Kidney epithelial cell (primary cell): Measurements from ENCODE around the gene SLC7A5. TPM values are rescaled to one million over a fixed set of nuclear protein-coding genes. Genes with fewer than 3 reads are reported as not detected.
A peak's percentile ranks its signal among the peaks of the same experiment; 100 is the strongest.
"Not testable (repeated sequence)": the region's sequence is repeated elsewhere in the genome, so short reads cannot be mapped to it uniquely, and the experiment has no call there.

Source experiments
- DNase-seq: peaks from one replicate; pipeline ENCODE4 v3.0.0-alpha.2; 2010; ENCODE audit warnings: low read depth
- H3K27me3 ChIP-seq: 2 replicates; pipeline ENCODE4 v1.6.0; 2011; ENCODE audit warnings: low read length; ENCODE audit not compliant: control insufficient read depth, insufficient read depth
- H3K36me3 ChIP-seq: 2 replicates; pipeline ENCODE4 v1.5.1; 2011; ENCODE audit warnings: low read length; ENCODE audit not compliant: control insufficient read depth, insufficient read depth
- H3K4me3 ChIP-seq: 2 replicates; pipeline ENCODE4 v1.5.1; 2011; ENCODE audit warnings: low read depth, mild to moderate bottlenecking, control low read depth, low read length
- total RNA-seq: library from RNA; depleted of rRNA; stranded (reverse); fragments of >200 nt; gene quantifications from 2 replicates; pipeline ENCODE4 v1.2.3, GENCODE V29; 2015
- TF ChIP-seq, protein P1 (sequence below): IDR thresholded peaks from 2 replicates; pipeline ENCODE4 v1.5.1; 2011; ENCODE audit warnings: mild to moderate bottlenecking, moderate library complexity, low read length, control low read depth, inconsistent platforms; ENCODE audit not compliant: insufficient read depth, poor library complexity, severe bottlenecking

The SLC7A5 gene
- total RNA-seq, 1 donor from 2014 or later, result 308 TPM

DNA sequence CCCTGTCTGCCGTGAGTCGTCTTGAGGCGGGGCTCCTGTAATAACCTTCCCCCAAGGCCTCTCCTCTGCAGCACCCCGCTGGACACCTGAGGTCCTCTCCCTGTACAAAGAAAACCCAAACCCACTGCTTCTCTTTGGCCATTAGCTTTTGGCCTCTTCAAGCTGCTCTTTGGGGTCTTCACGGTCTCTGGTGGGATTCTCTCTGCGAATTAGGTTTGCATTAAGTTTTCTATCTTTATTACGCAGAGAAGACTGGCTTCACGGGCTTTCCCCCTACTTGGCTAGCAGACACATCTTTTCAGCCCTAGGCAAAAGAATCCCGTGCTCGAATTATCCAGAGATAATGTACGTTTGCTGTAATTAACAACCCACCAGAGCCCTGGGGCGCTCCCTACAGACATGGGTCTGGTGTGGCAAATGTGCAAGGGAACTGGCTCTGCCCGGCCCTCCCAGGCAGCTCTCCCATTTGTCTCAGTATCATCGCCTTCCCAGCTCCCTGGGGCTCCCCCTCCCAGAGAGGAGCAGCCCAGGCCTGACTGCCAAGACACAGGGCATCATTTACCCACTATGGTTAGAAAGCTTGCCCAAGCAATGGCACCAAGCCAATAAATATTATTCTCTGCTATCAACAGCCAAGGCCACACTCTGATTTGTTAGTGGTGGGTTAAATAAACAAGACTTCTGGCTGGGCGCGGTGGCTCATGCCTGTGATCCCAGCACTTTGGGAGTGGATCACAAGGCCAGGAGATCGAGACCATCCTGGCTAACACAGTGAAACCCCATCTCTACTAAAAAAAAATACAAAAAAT lies 78.8 kb downstream of the SLC7A5 start:
- no peak for DNase-seq
- Histone ChIP-seq H3K4me3 (no peak overlapping the region), H3K36me3 (no peaks in the 10 kb centered on the region), H3K27me3 (no peaks in the 10 kb centered on the region)
- TF ChIP-seq, protein P1, sequence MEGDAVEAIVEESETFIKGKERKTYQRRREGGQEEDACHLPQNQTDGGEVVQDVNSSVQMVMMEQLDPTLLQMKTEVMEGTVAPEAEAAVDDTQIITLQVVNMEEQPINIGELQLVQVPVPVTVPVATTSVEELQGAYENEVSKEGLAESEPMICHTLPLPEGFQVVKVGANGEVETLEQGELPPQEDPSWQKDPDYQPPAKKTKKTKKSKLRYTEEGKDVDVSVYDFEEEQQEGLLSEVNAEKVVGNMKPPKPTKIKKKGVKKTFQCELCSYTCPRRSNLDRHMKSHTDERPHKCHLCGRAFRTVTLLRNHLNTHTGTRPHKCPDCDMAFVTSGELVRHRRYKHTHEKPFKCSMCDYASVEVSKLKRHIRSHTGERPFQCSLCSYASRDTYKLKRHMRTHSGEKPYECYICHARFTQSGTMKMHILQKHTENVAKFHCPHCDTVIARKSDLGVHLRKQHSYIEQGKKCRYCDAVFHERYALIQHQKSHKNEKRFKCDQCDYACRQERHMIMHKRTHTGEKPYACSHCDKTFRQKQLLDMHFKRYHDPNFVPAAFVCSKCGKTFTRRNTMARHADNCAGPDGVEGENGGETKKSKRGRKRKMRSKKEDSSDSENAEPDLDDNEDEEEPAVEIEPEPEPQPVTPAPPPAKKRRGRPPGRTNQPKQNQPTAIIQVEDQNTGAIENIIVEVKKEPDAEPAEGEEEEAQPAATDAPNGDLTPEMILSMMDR, result no peak

- H3K27me3 ChIP-seq, result no peaks in the 10 kb centered on the region
- DNase-seq, result peak; percentile 59
- TF ChIP-seq, protein P1, result no peak
- no peaks in the 10 kb centered on the region for H3K36me3 ChIP-seq
- no peak overlapping the region for H3K4me3 ChIP-seq
These were observed 79.6 kb downstream of the SLC7A5 start for GRCh38 chr16:87789437-87790291.

DNA sequence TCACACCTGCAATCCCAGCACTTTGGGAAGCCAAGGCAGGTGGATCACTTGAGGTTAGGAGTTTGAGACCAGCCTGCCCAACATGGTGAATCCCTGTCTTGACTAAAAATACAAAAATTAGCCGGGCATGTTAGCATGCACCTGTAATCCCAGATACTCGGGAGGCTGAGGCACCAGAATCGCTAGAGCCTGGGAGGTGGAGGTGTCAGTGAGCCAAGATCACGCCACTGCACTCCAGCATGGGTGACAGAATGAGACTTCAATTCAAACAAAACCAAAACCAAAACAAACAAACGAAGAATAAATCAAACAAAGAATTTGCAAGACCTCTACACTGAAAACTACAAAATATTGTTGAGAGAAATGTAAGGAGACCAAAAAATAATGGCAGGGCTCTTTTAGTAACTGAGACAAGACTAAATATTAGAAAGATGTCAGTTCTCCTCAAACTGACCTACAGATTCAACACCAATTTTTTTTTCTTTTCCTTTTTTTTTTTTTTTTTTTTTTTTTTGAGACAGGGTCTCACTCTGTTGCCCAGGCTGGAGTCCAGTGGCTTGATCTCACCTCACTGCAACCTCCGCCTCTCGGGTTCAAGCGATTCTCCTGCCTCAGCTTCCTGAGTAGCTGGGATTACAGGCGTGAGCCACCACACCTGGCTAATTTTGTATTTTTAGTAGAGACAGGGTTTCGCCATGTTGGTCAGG lies 80.4 kb downstream of the SLC7A5 start:
- not testable (repeated sequence) for DNase-seq, H3K27me3 ChIP-seq, H3K36me3 ChIP-seq

GRCh38 chr16:87787451-87788091 lies 81.7 kb downstream of the SLC7A5 start:
- not testable (repeated sequence) for DNase-seq, H3K27me3 ChIP-seq, H3K4me3 ChIP-seq, H3K36me3 ChIP-seq

More for the DNA sequence above, 80.4 kb downstream of the SLC7A5 start:
- H3K4me3 ChIP-seq, result not testable (repeated sequence)

DNA sequence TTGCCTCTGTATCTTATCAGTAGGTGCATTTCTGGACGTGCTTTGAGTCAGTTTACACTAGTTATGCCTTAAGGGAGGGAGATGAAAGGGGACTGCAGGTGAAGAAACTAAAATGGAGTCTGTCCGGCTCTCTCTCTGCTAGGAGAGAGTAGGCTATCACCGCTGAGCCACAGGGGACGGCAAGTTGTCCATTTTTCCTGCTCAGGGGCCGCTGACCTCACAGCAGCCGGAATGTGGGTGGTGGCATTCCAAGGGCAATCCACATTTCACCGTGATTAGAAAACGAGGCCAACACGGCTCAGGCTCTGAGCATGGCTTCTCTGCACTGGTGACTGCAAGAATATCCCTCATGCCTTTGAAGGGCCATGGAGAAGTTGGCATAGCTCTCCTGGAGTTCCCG lies 84.5 kb downstream of the SLC7A5 start:
- DNase-seq, result no peak
- Histone ChIP-seq H3K27me3 (no peaks in the 10 kb centered on the region), H3K36me3 (no peaks in the 10 kb centered on the region), H3K4me3 (no peak overlapping the region)
- TF ChIP-seq, protein P1, result no peak

GRCh38 chr16:87782033-87782432 lies 87.3 kb downstream of the SLC7A5 start:
- Histone ChIP-seq H3K36me3 (no peaks in the 10 kb centered on the region), H3K27me3 (no peaks in the 10 kb centered on the region), H3K4me3 (no peak overlapping the region)
- no peak for DNase-seq
- TF ChIP-seq, protein P1, result no peak
